Esophagus muscularis mucosa (tissue), 2 donors: ENCODE results near the gene ATL3.
"Not testable (repeated sequence)": the region's sequence is repeated elsewhere in the genome, so short reads cannot be mapped to it uniquely, and the experiment has no call there.

Experiments used
- POLR2A ChIP-seq: fragments of 450-650 bp; IDR thresholded peaks from one replicate; pipeline ENCODE4 v1.6.1; 2017; ENCODE audit warnings: antibody characterized with exemption, moderate library complexity, mild to moderate bottlenecking, low read depth
- POLR2AphosphoS5 ChIP-seq, 2 donors: sonication (generic); formaldehyde crosslinking; IDR thresholded peaks; one replicate each; pipeline ENCODE4 v1.6.1; 2017; ENCODE audit warnings: antibody characterized with exemption in 2 of 2

DNA sequence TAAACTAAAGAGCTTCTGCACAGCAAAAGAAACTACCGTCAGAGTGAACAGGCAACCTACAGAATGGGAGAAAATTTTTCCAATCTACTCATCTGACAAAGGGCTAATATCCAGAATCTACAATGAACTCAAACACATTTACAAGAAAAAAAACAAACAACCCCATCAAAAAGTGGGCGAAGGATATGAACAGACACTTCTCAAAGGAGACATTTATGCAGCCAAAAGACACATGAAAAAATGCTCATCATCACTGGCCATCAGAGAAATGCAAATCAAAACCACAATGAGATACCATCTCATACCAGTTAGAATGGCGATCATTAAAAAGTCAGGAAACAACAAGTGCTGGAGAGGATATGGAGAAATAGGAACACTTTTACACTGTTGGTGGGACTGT, 92.3 kb downstream of the ATL3 start:
- not testable (repeated sequence) for TF ChIP-seq POLR2A; POLR2AphosphoS5 (IDR thresholded peaks at IDR 0.05)
